Panc1 (cell line): ENCODE measurements around the gene ADNP. TPM values are rescaled to one million over a fixed set of nuclear protein-coding genes. Genes with fewer than 3 reads are reported as not detected.

Experiments
- ATAC-seq: fragments of 200-7000 bp; cut with Tn5 transposase; 2 replicates; pipeline ENCODE4 v1.9.1; 2020; ENCODE audit warnings: mild to moderate bottlenecking, moderate library complexity
- BruUV-seq: library from RNA; stranded (reverse); fragments of 400-500 nt; replicated peaks from 2 replicates; lab custom pipeline; 2021; lab: Mats Ljungman, UMichigan
- CTCF ChIA-PET: fragments of 300-600 bp; sonication (Branson Sonifier 250); formaldehyde crosslinking; loops from one replicate; lab custom pipeline; 2022; ENCODE audit warnings: antibody characterized with exemption; lab: Charles Lee
- POLR2A ChIA-PET: fragments of 300-600 bp; sonication (Branson Sonifier 250); formaldehyde crosslinking; loops from one replicate; lab custom pipeline; 2022; ENCODE audit warnings: antibody characterized with exemption; lab: Charles Lee
- DNase-seq: peaks from one replicate; pipeline ENCODE4 v3.0.0-alpha.2; 2010; ENCODE audit warnings: low read depth, low spot score
- H3K27ac ChIP-seq: 2 replicates; pipeline ENCODE4 v1.5.1; 2011; ENCODE audit warnings: mild to moderate bottlenecking, low read length, inconsistent platforms
- H3K27me3 ChIP-seq: fragments of 200-500 bp; sonication (Bioruptor generic); 2 replicates; pipeline ENCODE4 v1.6.0; 2014; ENCODE audit warnings: low read length, inconsistent platforms; ENCODE audit not compliant: control insufficient read depth, insufficient read depth
- H3K36me3 ChIP-seq: fragments of 200-500 bp; sonication (Bioruptor generic); 2 replicates; pipeline ENCODE4 v1.5.1; 2014; ENCODE audit warnings: inconsistent platforms, mild to moderate bottlenecking, low read length, moderate library complexity; ENCODE audit not compliant: control insufficient read depth, insufficient read depth
- H3K4me1 ChIP-seq: 2 replicates; pipeline ENCODE4 v1.5.1; 2011; ENCODE audit warnings: inconsistent platforms, mild to moderate bottlenecking, low read length, moderate library complexity; ENCODE audit not compliant: control insufficient read depth, insufficient read depth
- H3K4me3 ChIP-seq, 2 experiments: 2 replicates each; pipeline ENCODE4 v1.5.1; 2011 to 2012; ENCODE audit warnings: low read depth in 2 of 2, low read length in 2 of 2, mild to moderate bottlenecking in 2 of 2, inconsistent platforms in 1 of 2, moderate library complexity in 1 of 2
- H3K9me3 ChIP-seq: fragments of 200-500 bp; sonication (Bioruptor generic); 2 replicates; pipeline ENCODE4 v1.5.1; 2014; ENCODE audit warnings: low read depth, mild to moderate bottlenecking, inconsistent platforms, low read length, moderate library complexity; ENCODE audit not compliant: control insufficient read depth, insufficient read depth
- POLR2AphosphoS5 ChIP-seq: IDR thresholded peaks from 2 replicates; pipeline ENCODE4 v1.6.1; 2012; ENCODE audit warnings: mild to moderate bottlenecking, low read depth, low read length, moderate library complexity
- REST ChIP-seq, 2 experiments: IDR thresholded peaks; 2 replicates each; pipeline ENCODE4 v1.6.1; 2011 to 2012; ENCODE audit warnings: low read depth in 2 of 2, control low read depth in 1 of 2, low read length in 1 of 2, mild to moderate bottlenecking in 1 of 2, moderate library complexity in 1 of 2; ENCODE audit not compliant: insufficient read depth in 1 of 2
- SIN3A ChIP-seq: IDR thresholded peaks from 2 replicates; pipeline ENCODE4 v1.6.1; 2012; ENCODE audit warnings: low read depth, mild to moderate bottlenecking, low read length, moderate library complexity, borderline replicate concordance; ENCODE audit not compliant: insufficient read depth
- TCF7L2 ChIP-seq: IDR thresholded peaks from 2 replicates; pipeline ENCODE4 v1.6.1; 2011; ENCODE audit warnings: mild to moderate bottlenecking, low read depth, low read length, inconsistent platforms
- in situ Hi-C: cut with HindIII; loops from 2 replicates; pipeline ENCODE4 v1.10.0; 2016; ENCODE audit warnings: low sequenced_read_pairs, low pct_unique_long_range_greater_than_20kb
- intact Hi-C: fragments of 100-400 bp; cut with micrococcal nuclease; formaldehyde crosslinking; loops from one replicate; pipeline ENCODE4 v1.10.0; 2022; ENCODE audit not compliant: unreplicated experiment
- total RNA-seq: library from RNA; stranded (reverse); gene quantifications from one replicate; pipeline ENCODE4 v1.2.1, GENCODE V29; 2021; ENCODE audit not compliant: unreplicated experiment
- TF ChIP-seq, protein P1 (sequence below): fragments of 450-650 bp; IDR thresholded peaks from 2 replicates; pipeline ENCODE4 v1.5.1; 2017; ENCODE audit warnings: mild to moderate bottlenecking

Gene ADNP
- total RNA-seq, 1 experiment from 2014 or later: 65.1 TPM

- H3K4me1 ChIP-seq: peaks cover 2% of the 10 kb centered on the region
- no peak for ATAC-seq
- no peak overlapping the region for H3K4me3 ChIP-seq
- intact Hi-C loops (no loop called here), in situ Hi-C loops (no loop called here)
- ChIA-PET CTCF (no interaction called here), POLR2A (no interaction called here)
- H3K27ac ChIP-seq: no peak overlapping the region
- DNase-seq: no peak
- no peak for TF ChIP-seq TCF7L2
- TF ChIP-seq, protein P1, sequence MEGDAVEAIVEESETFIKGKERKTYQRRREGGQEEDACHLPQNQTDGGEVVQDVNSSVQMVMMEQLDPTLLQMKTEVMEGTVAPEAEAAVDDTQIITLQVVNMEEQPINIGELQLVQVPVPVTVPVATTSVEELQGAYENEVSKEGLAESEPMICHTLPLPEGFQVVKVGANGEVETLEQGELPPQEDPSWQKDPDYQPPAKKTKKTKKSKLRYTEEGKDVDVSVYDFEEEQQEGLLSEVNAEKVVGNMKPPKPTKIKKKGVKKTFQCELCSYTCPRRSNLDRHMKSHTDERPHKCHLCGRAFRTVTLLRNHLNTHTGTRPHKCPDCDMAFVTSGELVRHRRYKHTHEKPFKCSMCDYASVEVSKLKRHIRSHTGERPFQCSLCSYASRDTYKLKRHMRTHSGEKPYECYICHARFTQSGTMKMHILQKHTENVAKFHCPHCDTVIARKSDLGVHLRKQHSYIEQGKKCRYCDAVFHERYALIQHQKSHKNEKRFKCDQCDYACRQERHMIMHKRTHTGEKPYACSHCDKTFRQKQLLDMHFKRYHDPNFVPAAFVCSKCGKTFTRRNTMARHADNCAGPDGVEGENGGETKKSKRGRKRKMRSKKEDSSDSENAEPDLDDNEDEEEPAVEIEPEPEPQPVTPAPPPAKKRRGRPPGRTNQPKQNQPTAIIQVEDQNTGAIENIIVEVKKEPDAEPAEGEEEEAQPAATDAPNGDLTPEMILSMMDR: no peak
- TF ChIP-seq SIN3A: no peak
- no peak for TF ChIP-seq REST (IDR thresholded peaks at IDR 0.05; ENCODE audit: insufficient read depth in 1 of 2, low read depth in 2 of 2, low read length in 1 of 2)
- TF ChIP-seq POLR2AphosphoS5: no peak
- H3K9me3 ChIP-seq: no peaks in the 10 kb centered on the region
- H3K36me3 ChIP-seq: no peaks in the 10 kb centered on the region
- no TSS peak for BruUV-seq
- no peaks in the 10 kb centered on the region for H3K27me3 ChIP-seq
Measured at GRCh38 chr20:50861012-50861411, 70.2 kb downstream of the ADNP start.

DNA sequence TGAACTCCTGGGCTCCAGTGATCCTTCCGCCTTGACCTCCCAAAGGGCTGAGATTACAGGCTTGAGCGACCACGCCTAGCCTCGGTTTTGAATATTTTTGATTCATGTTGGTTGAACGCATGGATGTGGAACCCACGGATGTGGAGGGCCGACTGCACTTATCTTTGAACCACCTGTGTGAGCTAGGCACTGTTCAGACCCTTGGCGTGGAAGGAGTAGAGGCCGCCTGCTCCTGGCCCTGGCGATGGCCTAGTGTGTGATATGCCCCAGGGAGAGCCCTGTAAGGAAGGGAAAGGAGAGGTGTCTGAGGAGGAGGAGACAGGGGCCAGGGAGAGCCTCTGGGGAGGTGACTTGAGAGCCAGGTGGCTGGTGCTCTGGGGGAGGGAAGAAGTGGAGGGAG lies 72.1 kb downstream of the ADNP start:
- Histone ChIP-seq H3K4me3 (no peak overlapping the region), H3K27ac (no peak overlapping the region), H3K4me1 (peaks cover 6% of the 10 kb centered on the region), H3K27me3 (no peaks in the 10 kb centered on the region), H3K36me3 (no peaks in the 10 kb centered on the region), H3K9me3 (no peaks in the 10 kb centered on the region)
- DNase-seq: no peak
- POLR2A ChIA-PET: no interaction called here
- TF ChIP-seq REST (IDR thresholded peaks at IDR 0.05; ENCODE audit: insufficient read depth in 1 of 2, low read depth in 2 of 2, low read length in 1 of 2): no peak
- no peak for TF ChIP-seq TCF7L2
- TF ChIP-seq POLR2AphosphoS5: no peak
- no peak for TF ChIP-seq SIN3A
- TF ChIP-seq, protein P1: no peak
- no peak for ATAC-seq
- BruUV-seq: no TSS peak
- CTCF ChIA-PET: interaction anchor here (0.6 kb wide), 1 partner anchor 196 kb away, joined by 4 read pairs; no protein-coding TSS in a partner anchor
- intact Hi-C loops (no loop called here), in situ Hi-C loops (no loop called here)
